ENCODE results near the gene MILR1. TPM values are rescaled to one million over a fixed set of nuclear protein-coding genes. Genes with fewer than 3 reads are reported as not detected.

The MILR1 gene, protein sequence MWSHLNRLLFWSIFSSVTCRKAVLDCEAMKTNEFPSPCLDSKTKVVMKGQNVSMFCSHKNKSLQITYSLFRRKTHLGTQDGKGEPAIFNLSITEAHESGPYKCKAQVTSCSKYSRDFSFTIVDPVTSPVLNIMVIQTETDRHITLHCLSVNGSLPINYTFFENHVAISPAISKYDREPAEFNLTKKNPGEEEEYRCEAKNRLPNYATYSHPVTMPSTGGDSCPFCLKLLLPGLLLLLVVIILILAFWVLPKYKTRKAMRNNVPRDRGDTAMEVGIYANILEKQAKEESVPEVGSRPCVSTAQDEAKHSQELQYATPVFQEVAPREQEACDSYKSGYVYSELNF
- total RNA-seq (not detected), polyA plus RNA-seq (not detected), total RNA-seq (0 to 0.25 (median 0) reads per million in 6 experiments)

- ATAC-seq: peak; percentile 33 to 46
- POLR2A ChIA-PET: interaction anchor here (0.6 to 1.0 kb wide), 2 partner anchors 9 to 13 kb away, joined by 4 to 13 read pairs; no protein-coding TSS in a partner anchor
Observed at GRCh38 chr17:64448665-64449512, at the start of gene MILR1. Gene MILR1 (plus strand): TSS chr17:64449115. CDS start chr17:64449169, 54 bp downstream.

DNA sequence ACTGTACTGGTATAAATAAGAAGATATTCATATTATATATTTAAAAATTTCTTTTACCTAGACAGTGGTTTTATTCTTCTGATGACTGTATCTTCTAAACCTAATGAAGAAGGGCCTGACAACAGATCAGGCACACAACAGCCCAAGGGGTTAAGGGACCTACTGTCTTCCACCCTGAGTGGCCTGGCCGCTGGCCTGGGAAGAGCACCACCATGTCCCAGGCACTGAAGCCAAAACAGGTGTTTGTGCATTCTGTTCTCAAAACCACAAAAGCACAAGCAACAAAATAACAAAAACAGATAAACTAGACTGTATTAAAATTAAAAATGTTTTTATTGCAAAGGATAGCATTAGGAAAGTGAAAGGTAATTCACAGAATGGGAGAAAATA is 49.2 kb upstream of the MILR1 start:
- Mint-ChIP-seq H3K27me3 (no peaks in the 10 kb centered on the region), H3K4me3 (peak overlapping the region in 3 of 10 donors; percentile 2 to 60 (median 60)), H3K4me1 (peaks cover 21 to 78% (median 44%) of the 10 kb centered on the region in 4 donors), H3K27ac (peak overlapping the region in 5 of 10 donors; percentile 22 to 99 (median 44)), H3K9me3 (no peaks in the 10 kb centered on the region), H3K36me3 (no peaks in the 10 kb centered on the region)
- DNase-seq (no peak), ATAC-seq (no peak)
- POLR2A ChIA-PET: interaction anchor here (1.2 to 2.5 kb wide), 3 partner anchors 51 to 106 kb away, joined by 3 to 21 read pairs (median 10); partner anchors contain the start of genes CEP95, DDX5 and POLG2

More at GRCh38 chr17:64448665-64449512, at the start of gene MILR1:
- Mint-ChIP-seq H3K4me1 (peaks cover 2 to 28% (median 8%) of the 10 kb centered on the region in 4 donors), H3K27ac (peak within 1 kb of the TSS in 9 of 10 donors; percentile 15 to 85 (median 70)), H3K27me3 (no peaks in the 10 kb centered on the region), H3K9me3 (no peaks in the 10 kb centered on the region), H3K36me3 (no peaks in the 10 kb centered on the region), H3K4me3 (peak within 1 kb of the TSS in 3 of 10 donors; percentile 47 to 65 (median 52))
- DNase-seq: peak in 1 of 10 donors; percentile 15

DNA sequence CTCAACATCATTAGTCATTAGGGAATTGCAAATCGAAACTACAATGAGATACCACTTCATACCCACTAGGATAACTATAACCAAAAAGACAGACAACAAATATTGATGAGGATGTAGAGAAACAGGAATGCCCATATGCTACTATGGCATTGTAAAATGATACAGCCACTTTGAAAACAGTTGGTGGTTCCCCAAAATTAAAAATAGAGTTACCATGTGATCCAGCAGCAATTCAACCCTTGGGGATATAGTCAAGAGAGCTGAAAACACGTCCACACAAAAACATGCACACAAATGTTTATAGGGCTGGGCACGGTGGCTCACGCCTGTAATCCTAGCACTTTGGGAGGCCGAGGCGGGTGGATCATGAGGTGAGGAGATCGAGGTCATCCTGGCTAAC is 48.3 kb upstream of the MILR1 start:
- POLR2A ChIA-PET: interaction anchor here (0.7 to 1.5 kb wide), 3 partner anchors 11 to 51 kb away, joined by 3 read pairs; no protein-coding TSS in a partner anchor
- H3K36me3 Mint-ChIP-seq: no peaks in the 10 kb centered on the region
- peak overlapping the region in 4 of 10 donors; percentile 15 to 73 (median 63) for H3K27ac Mint-ChIP-seq

DNA sequence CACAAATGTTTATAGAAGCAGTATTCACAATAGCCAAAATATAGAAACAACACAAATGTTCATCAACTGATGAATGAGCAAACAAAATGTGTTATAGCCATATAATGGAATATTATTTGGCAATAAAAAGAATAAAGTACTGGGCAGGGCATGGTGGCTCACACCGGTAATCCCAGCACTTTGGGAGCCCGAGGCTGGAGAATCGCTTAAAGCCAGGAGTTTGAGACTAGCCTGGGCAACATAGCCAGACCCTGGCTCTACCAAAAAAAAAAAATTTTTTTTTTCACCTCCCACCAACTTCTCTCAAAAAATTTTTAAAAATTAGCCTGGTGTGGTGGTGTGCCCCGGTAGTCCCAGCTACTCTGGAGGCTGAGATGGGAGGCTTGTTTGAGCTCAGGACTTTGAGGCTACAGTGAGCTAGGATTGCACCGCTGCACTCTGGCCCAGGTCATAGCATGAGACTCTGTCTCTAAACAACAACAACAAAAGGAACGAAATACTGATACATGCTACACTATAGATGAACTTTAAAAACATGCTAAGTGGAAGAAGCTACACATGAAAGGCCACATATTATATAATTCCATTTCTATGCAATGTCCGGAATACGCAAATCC is 47.6 kb upstream of the MILR1 start:
- ATAC-seq (no peak), DNase-seq (no peak)
- peak overlapping the region in 8 of 10 donors; percentile 38 to 91 (median 66) for H3K27ac Mint-ChIP-seq
- no peaks in the 10 kb centered on the region for H3K9me3 Mint-ChIP-seq
- H3K4me3 Mint-ChIP-seq: peak overlapping the region in 5 of 10 donors; percentile 3 to 63 (median 24)
- no peaks in the 10 kb centered on the region for H3K27me3 Mint-ChIP-seq
- H3K4me1 Mint-ChIP-seq: peaks cover 13 to 76% (median 34%) of the 10 kb centered on the region in 4 donors
- POLR2A ChIA-PET: interaction anchor here (0.5 to 3.8 kb wide), 7 partner anchors 8 to 106 kb away, joined by 3 to 25 read pairs (median 3); partner anchors contain the start of gene CEP95
- H3K36me3 Mint-ChIP-seq: no peaks in the 10 kb centered on the region

More for the DNA sequence above, 48.3 kb upstream of the MILR1 start:
- Mint-ChIP-seq H3K4me1 (peaks cover 19 to 80% (median 40%) of the 10 kb centered on the region in 4 donors), H3K27me3 (no peaks in the 10 kb centered on the region), H3K4me3 (peak overlapping the region in 2 of 10 donors; percentile 13 to 26), H3K9me3 (no peaks in the 10 kb centered on the region)
- no peak for DNase-seq
- ATAC-seq: no peak

DNA sequence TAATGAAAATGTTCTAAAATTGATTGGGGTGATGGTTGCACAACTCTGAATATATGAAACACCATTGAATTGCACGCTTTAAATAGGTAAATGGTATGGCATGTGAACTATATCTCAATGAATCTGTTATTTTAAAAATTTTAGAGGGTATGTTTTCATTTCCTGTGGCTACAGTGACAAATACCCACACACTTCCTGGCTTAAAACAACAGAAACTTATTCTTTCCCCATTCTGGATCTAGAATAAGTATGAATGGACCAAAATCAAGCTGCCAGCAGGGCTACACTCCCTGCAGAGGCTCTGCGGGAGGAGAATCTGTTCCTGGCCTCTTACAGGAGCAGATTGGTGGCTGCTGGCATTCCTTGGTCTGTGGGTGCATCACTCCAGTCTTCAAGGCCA is 47.0 kb upstream of the MILR1 start:
- POLR2A ChIA-PET: interaction anchor here (0.5 to 3.8 kb wide), 8 partner anchors 8 to 105 kb away, joined by 3 to 25 read pairs (median 4); partner anchors contain the start of gene CEP95
- ATAC-seq (no peak), DNase-seq (no peak)
- Mint-ChIP-seq H3K27me3 (no peaks in the 10 kb centered on the region), H3K4me1 (peaks cover 13 to 78% (median 30%) of the 10 kb centered on the region in 4 donors), H3K36me3 (no peaks in the 10 kb centered on the region), H3K9me3 (no peaks in the 10 kb centered on the region), H3K27ac (peak overlapping the region in 8 of 10 donors; percentile 27 to 91 (median 66)), H3K4me3 (peak overlapping the region in 7 of 10 donors; percentile 3 to 63 (median 29))

GRCh38 chr17:64402469-64402868 is 46.4 kb upstream of the MILR1 start:
- POLR2A ChIA-PET: interaction anchor here (0.9 to 3.8 kb wide), 6 partner anchors 9 to 16 kb away, joined by 3 to 25 read pairs (median 4); no protein-coding TSS in a partner anchor
- ATAC-seq: no peak
- Mint-ChIP-seq H3K4me1 (peaks cover 13 to 81% (median 29%) of the 10 kb centered on the region in 4 donors), H3K9me3 (no peaks in the 10 kb centered on the region), H3K27ac (peak overlapping the region in 4 of 10 donors; percentile 47 to 81 (median 59)), H3K4me3 (peak overlapping the region in 1 of 10 donors; percentile 11), H3K27me3 (no peaks in the 10 kb centered on the region), H3K36me3 (no peaks in the 10 kb centered on the region)
- DNase-seq: no peak

DNA sequence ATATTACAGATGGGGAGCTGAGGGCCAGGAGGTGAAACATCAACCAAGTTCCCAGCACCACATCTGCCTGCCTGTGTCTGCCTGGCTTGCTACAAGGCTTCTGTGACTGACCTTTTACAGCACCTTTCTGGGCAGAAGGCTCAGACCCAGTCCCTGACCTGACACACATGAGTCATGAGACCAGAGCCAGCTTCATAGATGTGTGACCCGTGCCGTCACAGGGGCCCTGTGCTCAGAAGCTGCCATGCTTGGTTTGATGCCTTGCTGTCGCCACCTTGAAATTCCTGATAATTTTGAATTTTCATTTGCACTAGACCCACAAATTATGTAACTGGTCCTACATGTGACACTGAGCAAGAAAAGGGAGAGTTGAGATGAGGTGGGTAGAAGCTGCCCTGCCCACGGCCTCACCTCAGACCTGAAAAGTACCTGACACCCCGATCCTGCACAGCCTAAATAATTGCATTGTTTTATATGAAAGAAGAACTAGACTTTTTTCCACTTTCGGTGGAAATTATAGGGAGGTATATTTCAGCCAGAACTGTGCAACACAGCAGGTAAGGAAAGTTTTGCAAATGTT is 44.9 kb upstream of the MILR1 start:
- ATAC-seq: no peak
- peak overlapping the region in 3 of 10 donors; percentile 10 to 70 (median 60) for H3K27ac Mint-ChIP-seq
- POLR2A ChIA-PET: interaction anchor here (1.1 to 3.8 kb wide), 3 partner anchors 9 to 13 kb away, joined by 3 to 25 read pairs (median 7); no protein-coding TSS in a partner anchor

GRCh38 chr17:64406321-64407200 is 42.4 kb upstream of the MILR1 start:
- Mint-ChIP-seq H3K4me1 (peaks cover 13 to 63% (median 17%) of the 10 kb centered on the region in 4 donors), H3K27ac (peak overlapping the region in 3 of 10 donors; percentile 10 to 65 (median 43)), H3K4me3 (no peak overlapping the region), H3K27me3 (no peaks in the 10 kb centered on the region), H3K36me3 (no peaks in the 10 kb centered on the region), H3K9me3 (no peaks in the 10 kb centered on the region)
- ATAC-seq: no peak
- DNase-seq: no peak
- POLR2A ChIA-PET: interaction anchor here (1.1 kb wide), 2 partner anchors 55 to 99 kb away, joined by 4 to 5 read pairs; no protein-coding TSS in a partner anchor

More for the DNA sequence above, 44.9 kb upstream of the MILR1 start:
- no peaks in the 10 kb centered on the region for H3K9me3 Mint-ChIP-seq
- H3K27me3 Mint-ChIP-seq: no peaks in the 10 kb centered on the region
- DNase-seq: no peak
- H3K36me3 Mint-ChIP-seq: no peaks in the 10 kb centered on the region
- no peak overlapping the region for H3K4me3 Mint-ChIP-seq
- peaks cover 6 to 71% (median 20%) of the 10 kb centered on the region in 4 donors for H3K4me1 Mint-ChIP-seq

GRCh38 chr17:64410750-64411490 is 38.0 kb upstream of the MILR1 start:
- H3K36me3 Mint-ChIP-seq: no peaks in the 10 kb centered on the region
- ATAC-seq: no peak
- peaks cover 21 to 50% (median 32%) of the 10 kb centered on the region in 4 donors for H3K4me1 Mint-ChIP-seq
- H3K27ac Mint-ChIP-seq: peak overlapping the region in 7 of 10 donors; percentile 8 to 57 (median 31)
- peak overlapping the region in 5 of 10 donors; percentile 6 to 47 (median 27) for H3K4me3 Mint-ChIP-seq
- no peaks in the 10 kb centered on the region for H3K27me3 Mint-ChIP-seq
- no peak for DNase-seq
- H3K9me3 Mint-ChIP-seq: no peaks in the 10 kb centered on the region
- POLR2A ChIA-PET: interaction anchor here (0.6 to 5.4 kb wide), 3 partner anchors 18 to 95 kb away, joined by 3 to 39 read pairs (median 6); partner anchors contain the start of genes CEP95, DDX5 and PECAM1

Measured in naive thymus-derived CD8-positive, alpha-beta T cell (primary cell).